IPS-20b (cell line): ENCODE measurements around the gene RPLP2.

Source experiments
- H3K27ac ChIP-seq: one replicate; pipeline ENCODE4 v1.5.1; 2013; ENCODE audit warnings: low read length
- H3K27me3 ChIP-seq: 2 replicates; pipeline ENCODE4 v1.6.1; 2013; ENCODE audit warnings: mild to moderate bottlenecking, low read length, inconsistent platforms; ENCODE audit not compliant: insufficient read depth
- H3K36me3 ChIP-seq: 2 replicates; pipeline ENCODE4 v1.6.1; 2013; ENCODE audit warnings: low read depth, mild to moderate bottlenecking, inconsistent platforms, low read length, moderate library complexity; ENCODE audit not compliant: insufficient read depth
- H3K4me1 ChIP-seq: 2 replicates; pipeline ENCODE4 v1.6.1; 2013; ENCODE audit warnings: mild to moderate bottlenecking, control low read depth, inconsistent platforms, low read length, moderate library complexity; ENCODE audit not compliant: insufficient read depth
- H3K4me3 ChIP-seq: 2 replicates; pipeline ENCODE4 v1.5.1; 2013; ENCODE audit warnings: mild to moderate bottlenecking, low read length, inconsistent platforms
- H3K9ac ChIP-seq: 2 replicates; pipeline ENCODE4 v1.6.1; 2013; ENCODE audit warnings: low read depth, mild to moderate bottlenecking, inconsistent platforms, low read length, moderate library complexity
- H3K9me3 ChIP-seq: 2 replicates; pipeline ENCODE4 v1.6.1; 2013; ENCODE audit warnings: mild to moderate bottlenecking, low read depth, low read length, inconsistent platforms; ENCODE audit not compliant: insufficient read depth

The RPLP2 gene

DNA sequence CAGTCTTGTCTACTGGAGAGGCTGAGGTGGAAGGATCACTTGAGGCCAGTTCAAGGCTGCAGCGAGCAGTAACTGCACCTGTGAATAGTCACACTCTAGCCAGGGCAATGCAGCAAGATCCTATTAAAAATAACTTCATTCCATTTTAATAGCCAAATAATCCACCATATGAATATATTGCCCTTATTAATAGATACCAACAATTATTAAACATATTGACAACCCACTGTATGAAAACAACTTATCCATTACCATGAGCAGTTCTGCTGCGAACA, 42.9 kb upstream of the RPLP2 start:
- Histone ChIP-seq H3K36me3 (peaks cover 71% of the 10 kb centered on the region), H3K27me3 (no peaks in the 10 kb centered on the region), H3K9ac (no peak overlapping the region), H3K27ac (no peak overlapping the region), H3K9me3 (no peaks in the 10 kb centered on the region), H3K4me3 (no peak overlapping the region), H3K4me1 (no peaks in the 10 kb centered on the region)

DNA sequence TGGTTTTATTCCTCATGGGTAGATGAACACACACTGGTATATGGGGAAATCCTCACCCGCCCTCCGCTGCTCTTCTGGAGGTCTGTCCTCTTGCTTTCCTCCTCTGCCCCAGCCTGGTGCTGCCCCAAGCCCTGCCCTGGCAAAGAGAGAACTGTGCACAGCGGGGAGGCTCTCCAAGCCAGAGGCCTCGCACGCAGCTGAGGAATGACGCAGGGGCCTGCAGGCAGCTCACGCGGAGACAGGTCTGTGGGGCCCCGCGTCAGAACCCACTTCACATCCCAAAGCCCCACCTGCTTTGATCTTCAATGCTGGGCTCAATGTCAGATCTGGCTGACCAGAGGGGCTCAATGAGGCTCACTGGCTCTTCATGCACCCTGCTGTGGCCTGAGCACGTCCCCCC, 42.5 kb upstream of the RPLP2 start:
- H3K9ac ChIP-seq = no peak overlapping the region
- H3K4me3 ChIP-seq = no peak overlapping the region
- no peaks in the 10 kb centered on the region for H3K4me1 ChIP-seq
- H3K36me3 ChIP-seq = peaks cover 67% of the 10 kb centered on the region
- no peak overlapping the region for H3K27ac ChIP-seq
- no peaks in the 10 kb centered on the region for H3K27me3 ChIP-seq
- H3K9me3 ChIP-seq = no peaks in the 10 kb centered on the region

- Histone ChIP-seq H3K27ac (no peak overlapping the region), H3K9me3 (no peaks in the 10 kb centered on the region), H3K9ac (no peak overlapping the region), H3K4me1 (no peaks in the 10 kb centered on the region; the same call in 1 of the 2 replicates), H3K4me3 (no peak overlapping the region), H3K27me3 (no peaks in the 10 kb centered on the region), H3K36me3 (peaks cover 53% of the 10 kb centered on the region)
These were observed 39.7 kb upstream of the RPLP2 start for GRCh38 chr11:769887-770641.

DNA sequence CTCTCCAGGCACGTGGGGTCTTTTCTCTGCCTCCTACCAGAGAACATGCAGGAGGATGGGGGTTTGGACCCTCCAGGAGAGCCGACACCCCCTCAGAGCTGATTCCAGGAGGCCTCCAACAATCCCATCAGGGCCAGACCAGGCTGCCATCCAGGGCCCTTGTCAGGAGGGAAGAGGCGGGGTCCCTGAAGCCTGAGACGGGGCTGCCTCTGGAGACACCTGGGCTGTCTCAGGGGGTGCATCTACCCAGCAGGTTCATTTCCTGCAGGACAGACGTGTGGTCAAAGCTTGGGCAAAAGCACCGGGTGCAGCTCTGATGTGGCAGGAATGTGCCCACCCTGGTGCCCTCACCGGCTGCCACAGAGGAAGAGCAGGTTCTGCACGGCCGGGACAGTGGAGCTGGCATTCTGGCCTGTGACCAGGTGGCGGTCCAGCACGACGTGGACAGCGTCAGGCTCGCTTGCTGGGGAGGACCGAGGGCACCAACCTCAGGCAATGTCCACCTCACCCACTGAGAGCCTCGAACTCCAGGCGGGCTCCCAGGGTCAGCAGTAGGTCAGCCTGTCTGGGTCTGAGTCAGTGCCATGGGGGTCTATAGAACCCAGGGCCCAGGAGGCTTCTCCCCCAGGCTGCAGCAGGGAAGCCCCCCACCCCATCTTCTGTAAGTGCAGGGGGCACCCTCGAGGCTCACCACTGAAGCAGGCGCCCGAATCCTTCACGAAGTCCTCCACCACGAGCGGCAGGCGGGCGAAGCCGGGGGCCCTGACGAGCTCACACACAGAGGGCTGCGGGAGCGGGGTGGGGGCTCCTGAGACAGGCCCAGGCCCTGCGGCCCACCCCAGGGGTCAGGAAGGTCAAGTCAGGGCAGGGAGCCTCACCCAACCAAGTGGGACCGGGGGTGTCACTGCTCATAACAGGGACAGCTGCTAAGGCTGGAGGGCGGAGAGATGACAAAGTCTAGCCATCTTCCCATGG, 38.8 kb upstream of the RPLP2 start:
- H3K9ac ChIP-seq = no peak overlapping the region
- H3K36me3 ChIP-seq = peaks cover 46% of the 10 kb centered on the region
- H3K27me3 ChIP-seq = no peaks in the 10 kb centered on the region
- peaks cover 6% of the 10 kb centered on the region for H3K4me1 ChIP-seq
- H3K9me3 ChIP-seq = no peaks in the 10 kb centered on the region
- no peak overlapping the region for H3K27ac ChIP-seq
- no peak overlapping the region for H3K4me3 ChIP-seq

- Histone ChIP-seq H3K4me3 (no peak overlapping the region), H3K27ac (no peak overlapping the region), H3K9me3 (no peaks in the 10 kb centered on the region), H3K27me3 (no peaks in the 10 kb centered on the region), H3K36me3 (peaks cover 38% of the 10 kb centered on the region), H3K4me1 (peaks cover 6% of the 10 kb centered on the region), H3K9ac (no peak overlapping the region)
These were observed 38.1 kb upstream of the RPLP2 start for GRCh38 chr11:771617-772204.

DNA sequence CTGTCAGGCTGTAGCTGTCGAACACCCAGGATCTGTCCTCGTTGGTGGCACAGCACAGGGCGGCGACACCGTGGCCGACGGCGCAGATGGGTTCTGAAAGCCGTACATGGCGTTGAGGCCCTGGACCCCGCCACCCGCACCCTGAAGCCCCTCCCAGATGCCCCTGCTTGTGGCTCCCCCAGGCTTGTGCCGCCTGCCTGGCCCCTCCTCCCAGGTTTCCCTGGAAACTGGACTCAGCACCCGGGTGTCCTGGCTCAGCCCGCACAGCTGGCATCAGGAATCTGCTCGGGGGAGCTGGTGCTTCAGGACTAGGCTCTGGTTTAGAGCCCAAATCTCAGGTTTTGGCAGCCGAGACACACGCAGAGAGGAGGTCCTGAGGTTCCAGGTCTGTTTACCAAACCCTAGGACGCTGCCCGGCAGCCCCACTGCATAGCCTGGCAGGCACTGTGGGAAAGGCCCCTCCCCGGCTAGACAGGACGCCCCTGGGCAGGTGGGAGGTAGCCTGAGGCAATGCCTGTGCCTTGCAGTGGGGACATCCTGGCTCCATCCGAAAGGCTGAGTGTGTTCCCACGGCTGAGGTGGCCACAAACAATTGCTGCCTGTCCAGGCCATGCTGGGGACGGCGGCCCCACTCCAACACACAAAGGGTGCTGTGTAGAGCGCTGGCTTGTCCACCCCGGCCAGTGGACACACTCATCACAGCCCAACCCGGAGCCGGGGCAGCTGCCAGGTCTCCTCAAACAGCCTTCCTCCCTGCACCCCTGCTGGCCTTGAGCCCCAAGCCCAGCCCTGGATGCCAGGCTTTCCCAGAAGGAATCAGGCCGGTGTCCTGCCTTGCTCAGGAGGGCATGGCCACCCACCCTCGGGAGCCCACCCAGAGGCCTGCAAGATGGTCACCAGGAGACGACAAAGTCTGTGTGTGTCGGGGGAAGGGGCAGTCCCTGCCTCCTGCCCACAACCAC, 37.1 kb upstream of the RPLP2 start:
- H3K9ac ChIP-seq = no peak overlapping the region

GRCh38 chr11:773425-773824, 36.3 kb upstream of the RPLP2 start:
- Histone ChIP-seq H3K27ac (no peak overlapping the region), H3K4me3 (no peak overlapping the region), H3K27me3 (no peaks in the 10 kb centered on the region), H3K4me1 (peaks cover 9% of the 10 kb centered on the region), H3K36me3 (peaks cover 30% of the 10 kb centered on the region), H3K9ac (no peak overlapping the region), H3K9me3 (no peaks in the 10 kb centered on the region)

More for the DNA sequence above, 37.1 kb upstream of the RPLP2 start:
- no peak overlapping the region for H3K27ac ChIP-seq
- no peaks in the 10 kb centered on the region for H3K27me3 ChIP-seq
- no peak overlapping the region for H3K4me3 ChIP-seq
- H3K9me3 ChIP-seq = no peaks in the 10 kb centered on the region
- H3K36me3 ChIP-seq = peaks cover 30% of the 10 kb centered on the region
- peaks cover 6% of the 10 kb centered on the region for H3K4me1 ChIP-seq

- Histone ChIP-seq H3K36me3 (peaks cover 30% of the 10 kb centered on the region), H3K27me3 (no peaks in the 10 kb centered on the region), H3K9ac (no peak overlapping the region)
These were observed 35.9 kb upstream of the RPLP2 start for GRCh38 chr11:773830-774229.

GRCh38 chr11:774873-775592, 34.7 kb upstream of the RPLP2 start:
- no peak overlapping the region for H3K9ac ChIP-seq
- H3K27ac ChIP-seq = no peak overlapping the region
- H3K36me3 ChIP-seq = peaks cover 30% of the 10 kb centered on the region
- H3K4me3 ChIP-seq = no peak overlapping the region
- H3K27me3 ChIP-seq = no peaks in the 10 kb centered on the region
- no peaks in the 10 kb centered on the region for H3K9me3 ChIP-seq
- peaks cover 9% of the 10 kb centered on the region for H3K4me1 ChIP-seq

More at GRCh38 chr11:773830-774229, 35.9 kb upstream of the RPLP2 start:
- Histone ChIP-seq H3K27ac (no peak overlapping the region), H3K4me1 (peaks cover 9% of the 10 kb centered on the region), H3K9me3 (no peaks in the 10 kb centered on the region), H3K4me3 (no peak overlapping the region)

GRCh38 chr11:776263-776560, 33.6 kb upstream of the RPLP2 start:
- Histone ChIP-seq H3K4me1 (peaks cover 9% of the 10 kb centered on the region), H3K36me3 (peaks cover 23% of the 10 kb centered on the region), H3K27ac (peak overlapping the region; percentile 61), H3K27me3 (no peaks in the 10 kb centered on the region), H3K9ac (peak overlapping the region; percentile 83; the same call in 1 of the 2 replicates), H3K9me3 (no peaks in the 10 kb centered on the region), H3K4me3 (peak overlapping the region; percentile 85)
